HEK293 (cell line): ENCODE measurements around the gene ZNF799.
A peak's percentile ranks its signal among the peaks of the same experiment; 100 is the strongest.

Experiments
- GLIS2 ChIP-seq: fragments of 450-650 bp; formaldehyde crosslinking; IDR thresholded peaks from 2 replicates; pipeline ENCODE4 v1.5.1; 2016; ENCODE audit warnings: missing biosample characterization, missing genetic modification characterization
- KLF16 ChIP-seq: fragments of 450-650 bp; formaldehyde crosslinking; IDR thresholded peaks from 2 replicates; pipeline ENCODE4 v1.5.1; 2017; ENCODE audit warnings: missing biosample characterization, missing genetic modification characterization
- MEIS1 ChIP-seq: sonication (generic); formaldehyde crosslinking; IDR thresholded peaks from 2 replicates; pipeline ENCODE4 v1.8.1; 2022; ENCODE audit warnings: missing genetic modification reagents, mild to moderate bottlenecking, borderline replicate concordance
- PRDM2 ChIP-seq: fragments of 450-650 bp; formaldehyde crosslinking; IDR thresholded peaks from 2 replicates; pipeline ENCODE4 v1.5.1; 2016; ENCODE audit warnings: missing biosample characterization, missing genetic modification characterization, borderline replicate concordance
- PRDM4 ChIP-seq: fragments of 450-650 bp; formaldehyde crosslinking; IDR thresholded peaks from 2 replicates; pipeline ENCODE4 v1.5.1; 2017; ENCODE audit warnings: missing biosample characterization, missing genetic modification characterization
- ZBTB17 ChIP-seq: fragments of 450-650 bp; formaldehyde crosslinking; IDR thresholded peaks from 2 replicates; pipeline ENCODE4 v1.5.1; 2016; ENCODE audit warnings: missing biosample characterization, missing genetic modification characterization
- ZFP69B ChIP-seq: fragments of 450-650 bp; formaldehyde crosslinking; IDR thresholded peaks from 2 replicates; pipeline ENCODE4 v1.5.1; 2016; ENCODE audit warnings: missing biosample characterization, missing genetic modification characterization
- ZNF112 ChIP-seq: fragments of 450-650 bp; formaldehyde crosslinking; IDR thresholded peaks from 2 replicates; pipeline ENCODE4 v1.5.0; 2017; ENCODE audit warnings: missing biosample characterization, missing genetic modification characterization
- ZNF132 ChIP-seq: fragments of 450-650 bp; formaldehyde crosslinking; IDR thresholded peaks from 2 replicates; pipeline ENCODE4 v1.5.1; 2017; ENCODE audit warnings: missing biosample characterization, missing genetic modification characterization, borderline replicate concordance
- ZNF138 ChIP-seq: fragments of 450-650 bp; formaldehyde crosslinking; IDR thresholded peaks from 2 replicates; pipeline ENCODE4 v1.5.1; 2016; ENCODE audit warnings: missing biosample characterization, missing genetic modification characterization, borderline replicate concordance
- ZNF214 ChIP-seq: fragments of 450-650 bp; formaldehyde crosslinking; IDR thresholded peaks from 2 replicates; pipeline ENCODE4 v1.5.1; 2017; ENCODE audit warnings: missing biosample characterization, mild to moderate bottlenecking, missing genetic modification characterization, borderline replicate concordance
- ZNF37A ChIP-seq: fragments of 450-650 bp; IDR thresholded peaks from 2 replicates; pipeline ENCODE4 v1.5.1; 2018; ENCODE audit warnings: missing biosample characterization, missing genetic modification characterization
- ZNF514 ChIP-seq: fragments of 450-650 bp; formaldehyde crosslinking; IDR thresholded peaks from 2 replicates; pipeline ENCODE4 v1.5.1; 2016; ENCODE audit warnings: missing biosample characterization, missing genetic modification characterization
- ZNF521 ChIP-seq: fragments of 450-650 bp; formaldehyde crosslinking; IDR thresholded peaks from 2 replicates; pipeline ENCODE4 v1.5.1; 2017; ENCODE audit warnings: missing biosample characterization, mild to moderate bottlenecking, missing genetic modification characterization
- ZNF580 ChIP-seq: fragments of 450-650 bp; formaldehyde crosslinking; IDR thresholded peaks from 2 replicates; pipeline ENCODE4 v1.5.1; 2016; ENCODE audit warnings: missing biosample characterization, missing genetic modification characterization
- ZNF645 ChIP-seq: fragments of 450-650 bp; formaldehyde crosslinking; IDR thresholded peaks from 2 replicates; pipeline ENCODE4; 2016; ENCODE audit warnings: missing biosample characterization, missing genetic modification characterization
- ZNF707 ChIP-seq: fragments of 450-650 bp; formaldehyde crosslinking; IDR thresholded peaks from 2 replicates; pipeline ENCODE4 v1.5.1; 2016; ENCODE audit warnings: missing biosample characterization, missing genetic modification characterization
- ZNF791 ChIP-seq: fragments of 450-650 bp; formaldehyde crosslinking; IDR thresholded peaks from 2 replicates; pipeline ENCODE4 v1.5.1; 2016; ENCODE audit warnings: missing biosample characterization, missing genetic modification characterization
- ZSCAN4 ChIP-seq: fragments of 450-650 bp; formaldehyde crosslinking; IDR thresholded peaks from 2 replicates; pipeline ENCODE4 v1.5.1; 2017; ENCODE audit warnings: missing biosample characterization, missing genetic modification characterization
- TF ChIP-seq, protein P1 (sequence below): fragments of 450-650 bp; formaldehyde crosslinking; conservative IDR thresholded peaks from 2 replicates; pipeline ENCODE4 v1.5.1; 2016; ENCODE audit warnings: low read depth, missing biosample characterization, missing genetic modification characterization

Gene ZNF799

GRCh38 chr19:12440541-12441316 lies 39.7 kb upstream of the ZNF799 start, which contains the start of gene ZNF443 (continued):
- TF ChIP-seq PRDM2 (tag by site-specific recombination) (no peak), ZSCAN4 (tag by site-specific recombination) (no peak), ZNF791 (tag by site-specific recombination) (no peak), ZNF214 (tag by site-specific recombination) (no peak), ZBTB17 (peak; percentile 92), ZNF580 (no peak), PRDM4 (no peak), ZNF112 (no peak), ZNF707 (tag by site-specific recombination) (no peak), KLF16 (tag by site-specific recombination) (no peak), ZNF645 (tag by site-specific recombination) (no peak), ZNF138 (tag by site-specific recombination) (no peak), MEIS1 (CRISPR knock-in tag) (no peak), ZNF521 (tag by site-specific recombination) (no peak), GLIS2 (tag by site-specific recombination) (no peak), ZNF132 (tag by site-specific recombination) (no peak), ZFP69B (no peak), ZNF514 (tag by site-specific recombination) (no peak), ZNF37A (no peak)
- TF ChIP-seq, protein P1, sequence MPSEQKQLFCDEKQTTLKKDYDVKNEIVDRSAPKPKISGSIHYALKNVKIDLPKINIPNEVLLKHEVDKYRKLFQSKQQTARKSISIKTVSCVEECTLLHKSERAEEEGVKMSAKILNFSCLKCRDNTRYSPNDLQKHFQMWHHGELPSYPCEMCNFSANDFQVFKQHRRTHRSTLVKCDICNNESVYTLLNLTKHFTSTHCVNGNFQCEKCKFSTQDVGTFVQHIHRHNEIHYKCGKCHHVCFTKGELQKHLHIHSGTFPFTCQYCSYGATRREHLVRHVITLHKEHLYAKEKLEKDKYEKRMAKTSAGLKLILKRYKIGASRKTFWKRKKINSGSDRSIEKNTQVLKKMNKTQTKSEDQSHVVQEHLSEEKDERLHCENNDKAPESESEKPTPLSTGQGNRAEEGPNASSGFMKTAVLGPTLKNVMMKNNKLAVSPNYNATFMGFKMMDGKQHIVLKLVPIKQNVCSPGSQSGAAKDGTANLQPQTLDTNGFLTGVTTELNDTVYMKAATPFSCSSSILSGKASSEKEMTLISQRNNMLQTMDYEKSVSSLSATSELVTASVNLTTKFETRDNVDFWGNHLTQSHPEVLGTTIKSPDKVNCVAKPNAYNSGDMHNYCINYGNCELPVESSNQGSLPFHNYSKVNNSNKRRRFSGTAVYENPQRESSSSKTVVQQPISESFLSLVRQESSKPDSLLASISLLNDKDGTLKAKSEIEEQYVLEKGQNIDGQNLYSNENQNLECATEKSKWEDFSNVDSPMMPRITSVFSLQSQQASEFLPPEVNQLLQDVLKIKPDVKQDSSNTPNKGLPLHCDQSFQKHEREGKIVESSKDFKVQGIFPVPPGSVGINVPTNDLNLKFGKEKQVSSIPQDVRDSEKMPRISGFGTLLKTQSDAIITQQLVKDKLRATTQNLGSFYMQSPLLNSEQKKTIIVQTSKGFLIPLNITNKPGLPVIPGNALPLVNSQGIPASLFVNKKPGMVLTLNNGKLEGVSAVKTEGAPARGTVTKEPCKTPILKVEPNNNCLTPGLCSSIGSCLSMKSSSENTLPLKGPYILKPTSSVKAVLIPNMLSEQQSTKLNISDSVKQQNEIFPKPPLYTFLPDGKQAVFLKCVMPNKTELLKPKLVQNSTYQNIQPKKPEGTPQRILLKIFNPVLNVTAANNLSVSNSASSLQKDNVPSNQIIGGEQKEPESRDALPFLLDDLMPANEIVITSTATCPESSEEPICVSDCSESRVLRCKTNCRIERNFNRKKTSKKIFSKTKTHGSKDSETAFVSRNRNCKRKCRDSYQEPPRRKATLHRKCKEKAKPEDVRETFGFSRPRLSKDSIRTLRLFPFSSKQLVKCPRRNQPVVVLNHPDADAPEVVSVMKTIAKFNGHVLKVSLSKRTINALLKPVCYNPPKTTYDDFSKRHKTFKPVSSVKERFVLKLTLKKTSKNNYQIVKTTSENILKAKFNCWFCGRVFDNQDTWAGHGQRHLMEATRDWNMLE, result peak; percentile 56; the same call in 1 of the 2 replicates
